CD1c-positive myeloid dendritic cell (primary cell): Measurements from ENCODE around the gene P2RX3.
A peak's percentile ranks its signal among the peaks of the same experiment; 100 is the strongest.
"Not testable (repeated sequence)": the region's sequence is repeated elsewhere in the genome, so short reads cannot be mapped to it uniquely, and the experiment has no call there.

Experiments
- DNase-seq: peaks from one replicate; pipeline ENCODE4 v3.0.0-alpha.2; 2016; ENCODE audit errors: extremely low spot score

The P2RX3 gene

GRCh38 chr11:57324154-57324885 is 13.8 kb upstream of the P2RX3 start:
- DNase-seq, result no peak

- DNase-seq, result peak; percentile 96
Observed at GRCh38 chr11:57324886-57325734, 13.0 kb upstream of the P2RX3 start, which contains the start of gene TNKS1BP1. TNKS1BP1 (minus strand) TSS chr11:57324952; CDS start chr11:57321885, 3,067 bp downstream.

- DNase-seq, result no peak
Observed at GRCh38 chr11:57325735-57326048, 12.5 kb upstream of the P2RX3 start.

GRCh38 chr11:57327721-57328120 is 10.4 kb upstream of the P2RX3 start:
- no peak for DNase-seq

- no peak for DNase-seq
Observed at GRCh38 chr11:57330029-57330428, 8.1 kb upstream of the P2RX3 start.

- DNase-seq, result no peak
Observed at GRCh38 chr11:57331720-57332119, 6.4 kb upstream of the P2RX3 start.

- no peak for DNase-seq
Observed at GRCh38 chr11:57332694-57333440, 5.3 kb upstream of the P2RX3 start.

- DNase-seq, result no peak
Observed at GRCh38 chr11:57335023-57335342, 3.2 kb upstream of the P2RX3 start.

GRCh38 chr11:57335343-57336110 is 2.6 kb upstream of the P2RX3 start, which contains the start of gene SSRP1:
SSRP1 (minus strand) TSS chr11:57335892; CDS start chr11:57335121, 771 bp downstream.
- DNase-seq, result peak; percentile 82

GRCh38 chr11:57336111-57336666 is 2.0 kb upstream of the P2RX3 start:
- DNase-seq, result no peak

GRCh38 chr11:57336856-57337255 is 1.3 kb upstream of the P2RX3 start:
- DNase-seq, result not testable (repeated sequence)

- DNase-seq, result no peak
Observed at GRCh38 chr11:57339328-57339727, 1.2 kb downstream of the P2RX3 start.

GRCh38 chr11:57340039-57340615 is 2.0 kb downstream of the P2RX3 start:
- no peak for DNase-seq

- DNase-seq, result no peak
Observed at GRCh38 chr11:57341250-57341808, 3.2 kb downstream of the P2RX3 start.

GRCh38 chr11:57342702-57343101 is 4.5 kb downstream of the P2RX3 start:
- no peak for DNase-seq

GRCh38 chr11:57343825-57344224 is 5.7 kb downstream of the P2RX3 start:
- no peak for DNase-seq

- DNase-seq, result no peak
Observed at GRCh38 chr11:57344826-57345225, 6.7 kb downstream of the P2RX3 start.

- peak; percentile 84 for DNase-seq
Observed at GRCh38 chr11:57345555-57346211, 7.5 kb downstream of the P2RX3 start.

GRCh38 chr11:57347336-57347735 is 9.2 kb downstream of the P2RX3 start:
- no peak for DNase-seq

GRCh38 chr11:57348052-57348451 is 9.9 kb downstream of the P2RX3 start:
- no peak for DNase-seq
